Mammary epithelial cell (primary cell): ENCODE results near the gene FBXO31.

Experiments used
- CTCF ChIP-seq, 2 donors: IDR thresholded peaks in 1 of 2; conservative IDR thresholded peaks in 1 of 2; 2 replicates each; pipeline ENCODE4 v1.5.1; 2011 to 2012; ENCODE audit warnings: inconsistent platforms in 2 of 2, low read length in 2 of 2, mild to moderate bottlenecking in 2 of 2, control low read depth in 1 of 2, low read depth in 1 of 2; ENCODE audit not compliant: insufficient read depth in 1 of 2; ENCODE audit errors: extremely low read depth in 1 of 2
- EZH2 ChIP-seq: IDR thresholded peaks from 2 replicates; pipeline ENCODE4 v1.6.1; 2012; ENCODE audit warnings: low read length, inconsistent platforms, borderline replicate concordance

GRCh38 chr16:87407511-87408112 is 24.0 kb upstream of the FBXO31 start:
- no peak for TF ChIP-seq CTCF (conservative IDR thresholded peaks at IDR 0.05 in 1 of 2, IDR thresholded peaks at IDR 0.05 in 1 of 2; ENCODE audit: extremely low read depth in 1 of 2, insufficient read depth in 1 of 2, low read depth in 1 of 2, low read length in 2 of 2)
- no peak for TF ChIP-seq EZH2
